HG02938 (cell line): ENCODE results near the gene ARAP1.

Experiments
- ATAC-seq: cut with Tn5 transposase; IDR thresholded peaks from one replicate; pipeline ENCODE4 v1.9.1; 2021; ENCODE audit warnings: mild to moderate bottlenecking, moderate library complexity; ENCODE audit not compliant: unreplicated experiment

Gene ARAP1

DNA sequence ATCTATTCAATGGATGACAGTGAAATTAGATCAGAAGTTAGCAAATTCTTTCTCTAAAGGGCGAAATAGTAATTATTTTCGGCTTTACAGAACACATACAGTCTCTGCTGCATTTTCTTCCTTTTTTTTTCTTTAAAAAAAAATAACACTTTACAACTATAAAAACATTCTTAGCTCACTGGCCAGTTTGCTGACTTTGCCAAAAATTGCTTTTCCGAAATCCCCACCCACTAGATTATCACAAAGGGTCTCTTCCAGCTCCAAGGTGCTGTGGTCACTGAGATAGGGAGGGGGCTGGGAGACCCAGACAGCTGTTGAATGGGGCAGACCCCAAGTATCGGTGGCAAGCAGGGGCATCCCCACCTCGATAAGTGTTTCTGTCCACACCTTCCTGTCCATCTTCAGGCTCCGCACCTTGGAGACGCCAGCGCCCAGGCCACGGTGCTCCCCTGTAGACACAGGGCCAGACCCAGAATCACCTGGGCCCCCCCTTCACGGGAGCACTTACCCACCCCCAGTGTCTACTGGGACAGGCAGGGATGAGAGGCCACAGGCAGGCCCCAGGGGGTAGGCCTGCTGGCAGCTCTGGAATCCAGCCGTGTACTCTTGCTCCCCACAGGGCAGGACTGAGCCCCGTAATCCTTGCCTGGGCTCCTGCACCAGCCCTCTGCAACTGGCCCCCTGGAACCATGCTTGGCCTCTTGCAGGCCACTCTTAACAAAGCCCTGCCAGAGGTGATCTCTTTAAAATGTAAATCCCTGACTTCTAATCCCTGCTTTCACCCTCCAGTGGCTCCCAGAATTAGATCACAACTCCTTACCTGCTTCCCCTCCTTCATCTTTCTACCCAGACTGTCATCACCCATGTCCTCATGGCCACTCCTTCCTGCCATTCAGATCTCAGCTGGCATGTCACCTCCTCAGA, 46.5 kb downstream of the ARAP1 start:
- no peak for ATAC-seq

DNA sequence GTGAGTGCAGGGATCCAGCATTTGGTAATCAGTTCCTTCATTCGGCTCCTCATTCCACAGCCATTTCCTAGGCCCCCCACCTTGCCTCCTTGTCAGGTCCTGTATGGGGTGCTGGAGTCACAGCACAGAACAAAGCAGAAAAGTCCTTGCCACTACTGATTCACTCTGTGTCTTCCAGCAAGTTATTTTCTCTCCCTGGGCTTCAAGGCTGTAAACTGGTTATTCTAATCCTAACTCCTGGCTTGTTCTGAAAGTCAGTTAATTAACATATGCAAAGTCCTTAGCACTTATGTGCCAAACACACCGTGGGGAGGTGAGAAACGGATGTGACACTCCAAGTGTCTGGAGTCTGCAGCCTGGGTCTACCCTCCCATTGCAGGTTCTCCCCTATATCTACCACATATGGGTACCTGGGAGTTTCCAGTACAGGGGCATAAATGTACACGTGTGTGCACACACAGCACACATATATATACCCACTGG, 47.4 kb downstream of the ARAP1 start:
- no peak for ATAC-seq

DNA sequence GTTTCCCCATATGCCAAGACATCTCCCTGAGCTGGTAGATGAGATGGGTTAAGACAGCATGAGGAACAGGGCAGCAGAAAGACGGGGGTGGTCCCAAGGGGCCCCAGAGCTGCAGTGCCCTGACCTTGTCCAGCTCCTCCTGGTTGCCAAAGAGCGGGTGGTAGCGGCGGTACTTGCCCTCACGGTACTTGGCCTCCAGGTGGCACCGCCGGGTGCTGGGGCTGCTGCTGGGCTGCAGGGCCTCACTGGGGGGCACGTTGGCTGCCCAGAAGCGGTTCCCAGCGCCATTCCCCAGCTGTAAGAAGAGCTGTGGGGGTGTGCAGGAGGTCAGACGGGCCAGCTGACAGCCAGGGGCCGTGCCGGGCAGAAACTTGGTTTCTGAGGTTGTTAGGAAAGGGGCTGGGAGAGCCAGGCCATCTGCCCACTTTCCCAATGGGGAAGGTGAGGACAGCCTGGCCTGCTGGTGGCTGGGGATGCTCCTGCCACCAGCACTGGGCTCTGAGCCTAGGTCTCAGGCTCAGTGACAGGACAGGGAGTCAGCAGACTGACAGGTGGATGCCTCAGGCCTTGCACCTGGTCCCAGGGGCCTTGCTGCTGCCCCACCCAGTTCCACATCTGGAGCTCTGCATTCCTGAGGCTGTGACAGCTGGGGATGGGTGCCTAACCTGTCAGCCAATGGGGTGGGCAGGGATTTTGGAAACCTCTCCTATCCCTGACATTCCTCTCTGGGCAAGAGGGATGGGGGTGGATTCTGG, 48.0 kb downstream of the ARAP1 start:
- no peak for ATAC-seq

DNA sequence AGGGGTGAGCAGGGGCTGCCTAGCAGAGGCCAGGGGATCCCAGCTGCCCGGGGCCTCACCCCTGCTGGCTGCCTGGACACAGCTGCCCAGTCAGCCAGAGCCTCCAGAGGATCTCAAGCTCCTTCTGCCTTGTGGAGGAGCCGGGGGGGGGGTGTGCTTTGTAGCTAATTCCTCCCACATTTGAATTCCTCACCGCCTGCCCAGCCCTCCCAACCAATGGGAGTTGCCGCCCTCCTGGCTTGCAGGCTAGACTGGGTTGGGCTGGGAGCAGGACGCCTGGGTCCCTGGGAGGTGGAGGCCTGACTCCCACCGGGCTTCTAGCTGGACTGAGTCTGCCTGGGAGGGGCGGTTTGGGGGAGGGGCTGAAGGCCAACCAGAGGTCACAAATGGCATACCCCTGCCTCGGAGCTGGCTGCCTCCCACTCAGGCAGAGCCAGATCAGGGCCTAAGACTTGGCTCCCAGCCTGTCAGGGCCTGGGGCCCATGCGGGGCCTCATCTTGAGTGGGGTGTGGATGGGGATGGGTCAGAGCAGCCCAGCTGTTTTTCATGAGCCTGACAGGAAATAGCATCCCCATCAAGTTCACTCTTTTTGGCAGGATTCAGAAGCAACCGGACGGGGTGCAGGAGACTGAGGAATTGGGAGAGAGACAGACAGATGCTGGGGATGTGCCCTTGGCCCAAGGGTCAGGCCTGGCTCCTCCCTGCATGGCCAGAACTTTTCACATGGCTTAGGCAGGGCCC, 48.8 kb downstream of the ARAP1 start:
- no peak for ATAC-seq

DNA sequence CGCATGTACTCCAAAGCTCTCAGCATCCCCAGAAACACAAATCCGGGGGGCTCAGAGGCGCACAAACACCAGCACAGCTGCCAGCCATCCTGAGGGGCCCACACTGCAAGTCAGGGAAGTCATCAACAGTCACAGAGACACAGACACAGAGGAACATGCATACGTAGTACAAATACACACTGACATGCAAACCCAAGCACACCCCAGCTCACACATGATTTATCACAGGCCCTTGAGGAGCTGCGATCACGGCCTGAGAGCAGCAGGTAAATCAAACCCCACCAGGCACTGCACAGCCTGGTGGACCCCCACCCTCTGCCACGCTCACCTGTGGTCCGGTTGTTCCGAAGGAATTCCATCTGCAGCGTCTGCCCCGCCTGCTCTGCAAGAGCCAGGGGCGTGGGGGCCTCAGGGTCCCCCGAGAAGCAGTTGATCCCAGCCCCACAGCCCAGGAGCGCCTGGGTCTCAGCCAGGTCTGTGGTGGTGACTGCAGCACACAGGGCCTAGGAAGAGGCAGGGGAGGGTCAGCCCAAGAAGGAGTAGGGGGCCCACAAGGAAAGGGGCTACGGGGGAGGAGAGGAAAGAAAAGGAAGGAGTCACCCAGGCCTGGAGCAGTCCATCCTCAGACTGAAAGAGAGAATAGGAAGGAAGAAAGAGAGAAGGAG, 49.5 kb downstream of the ARAP1 start:
- no peak for ATAC-seq

DNA sequence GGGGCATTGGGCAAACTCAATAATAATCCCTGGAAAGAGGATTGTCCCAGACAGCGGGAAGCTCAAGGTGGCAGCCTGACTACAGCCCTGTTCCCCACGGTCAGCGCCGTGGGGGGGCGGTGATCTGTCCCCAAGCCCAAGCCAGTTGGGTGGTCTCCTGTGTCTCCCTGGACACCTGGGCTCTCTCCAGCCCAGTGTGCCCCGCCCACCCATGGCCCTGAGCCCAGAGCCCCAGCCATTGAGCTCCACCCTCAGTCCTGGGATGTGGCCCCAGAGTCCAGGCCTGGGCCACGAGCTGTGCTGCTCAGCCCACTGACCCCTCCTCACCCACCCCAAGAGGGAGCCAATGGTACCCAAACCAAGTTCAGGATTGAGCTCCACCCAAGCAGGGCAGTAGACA, 50.1 kb downstream of the ARAP1 start:
- no peak for ATAC-seq

DNA sequence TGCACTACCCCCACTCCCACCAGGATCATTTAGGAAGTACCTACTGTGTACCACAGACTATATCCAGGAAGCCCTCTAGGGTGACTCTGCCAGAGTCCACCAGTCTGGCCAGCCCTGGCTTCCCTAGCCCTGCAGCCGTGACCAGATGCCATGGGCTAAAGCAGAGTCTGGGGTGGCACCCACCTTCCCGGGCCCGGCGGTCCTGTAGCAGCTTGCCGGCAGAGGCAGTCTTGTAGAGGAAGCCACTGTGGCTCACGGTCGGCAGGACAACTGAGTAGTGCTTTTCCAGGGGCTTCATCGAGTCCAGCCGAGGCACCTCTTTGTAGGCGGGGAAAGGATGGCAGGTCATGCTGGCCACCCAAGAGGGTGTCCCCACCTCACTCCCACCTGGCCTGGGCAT, 50.7 kb downstream of the ARAP1 start:
- ATAC-seq: no peak

DNA sequence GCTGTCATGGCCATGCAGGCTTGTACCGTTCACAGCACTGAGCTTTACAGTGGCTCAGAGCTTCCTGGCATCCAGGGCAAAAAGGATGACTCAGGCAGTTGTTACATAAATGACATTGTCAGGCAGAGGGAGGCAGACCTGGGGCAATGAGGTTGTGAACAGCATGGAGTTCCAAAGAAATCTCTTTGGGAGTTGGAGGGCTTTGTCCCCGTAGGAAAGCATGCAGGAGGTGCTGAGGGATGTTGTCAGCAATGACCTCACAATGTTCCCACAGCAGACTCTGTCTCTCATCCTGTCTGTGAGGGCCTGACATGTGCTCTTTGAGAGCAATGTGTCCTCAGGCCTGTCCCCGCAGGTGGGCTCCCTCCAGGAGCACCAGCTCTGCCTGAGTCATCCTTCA, 52.1 kb downstream of the ARAP1 start:
- ATAC-seq: no peak

DNA sequence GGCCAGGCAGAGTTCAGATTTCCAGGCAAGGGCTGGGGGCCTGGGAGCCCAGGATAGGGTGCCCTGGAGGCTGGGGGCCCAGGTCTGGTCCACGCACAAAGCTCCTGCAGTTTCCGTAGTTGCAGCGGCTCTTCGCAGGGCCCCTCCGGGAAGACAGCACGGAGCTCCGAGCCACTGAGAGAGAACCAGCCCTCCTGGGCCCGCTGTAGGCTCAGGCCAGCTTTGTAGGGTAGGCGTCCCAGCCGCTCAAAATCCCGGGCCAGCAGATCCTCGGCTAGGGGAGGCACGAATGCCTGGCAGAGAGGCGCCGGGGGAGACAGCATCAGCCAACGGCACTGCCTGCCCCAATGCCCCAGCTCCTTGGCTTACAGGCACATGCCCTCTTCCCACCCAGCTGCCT, 54.4 kb downstream of the ARAP1 start:
- no peak for ATAC-seq

DNA sequence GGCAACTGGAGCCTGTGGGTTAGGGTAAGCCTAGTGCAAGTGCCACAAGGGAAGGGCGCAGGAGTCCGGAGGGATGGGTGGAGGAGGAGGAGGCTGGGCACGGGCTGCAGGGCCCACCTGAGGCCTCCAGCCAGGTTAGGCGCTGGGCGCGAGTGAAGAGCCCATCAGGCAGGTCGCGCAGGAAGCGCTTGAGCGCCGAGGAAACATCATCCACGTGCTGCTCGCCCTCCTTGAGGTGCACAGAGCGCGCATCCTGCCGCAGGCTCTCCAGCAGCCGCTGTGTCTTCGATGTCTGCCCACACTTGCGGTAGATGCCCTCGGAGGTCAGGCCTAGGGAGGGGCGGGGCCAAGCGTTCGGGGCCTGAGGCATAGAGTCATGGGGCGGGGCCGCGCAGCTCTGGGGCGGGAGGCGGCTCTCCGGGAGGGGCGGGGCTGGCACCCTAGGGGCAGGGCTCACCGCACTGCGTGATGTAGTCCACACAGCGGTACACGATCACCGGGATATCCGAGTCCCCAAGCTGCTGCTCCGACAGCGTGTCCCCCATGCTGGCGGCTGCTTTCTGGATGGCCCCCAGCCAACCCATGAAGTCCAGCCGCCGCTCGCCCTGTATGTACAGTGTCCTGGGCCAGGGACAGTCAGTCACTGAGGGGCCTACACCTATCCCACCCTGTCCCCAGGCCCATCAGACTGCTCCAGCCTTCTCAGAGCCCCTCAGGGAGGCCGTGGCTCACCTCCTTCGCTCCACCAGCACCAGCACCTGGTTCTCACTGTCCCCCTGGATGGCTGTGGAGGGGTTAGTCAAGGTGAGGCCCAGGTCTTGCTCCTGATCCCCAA, 55.1 kb downstream of the ARAP1 start:
- ATAC-seq: no peak

DNA sequence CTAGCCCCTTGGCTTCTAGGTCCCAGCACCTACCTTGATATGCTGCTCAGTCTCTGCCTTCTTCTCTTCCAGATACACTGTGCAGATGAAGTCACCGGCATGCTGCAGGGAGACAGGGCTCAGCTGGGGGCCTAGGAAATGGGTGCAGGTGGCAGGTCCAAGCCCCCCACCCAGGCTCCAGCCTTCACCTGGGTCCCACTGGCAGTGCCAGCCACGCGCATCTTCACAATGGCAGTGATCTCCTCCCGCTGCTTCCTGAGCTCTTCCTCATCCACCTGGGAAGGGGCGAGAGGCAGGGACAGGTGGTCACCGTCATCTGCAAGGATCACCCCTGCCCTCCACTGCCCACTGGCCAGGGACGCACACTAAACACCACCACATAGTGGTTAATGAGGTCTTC, 56.9 kb downstream of the ARAP1 start:
- ATAC-seq: no peak

DNA sequence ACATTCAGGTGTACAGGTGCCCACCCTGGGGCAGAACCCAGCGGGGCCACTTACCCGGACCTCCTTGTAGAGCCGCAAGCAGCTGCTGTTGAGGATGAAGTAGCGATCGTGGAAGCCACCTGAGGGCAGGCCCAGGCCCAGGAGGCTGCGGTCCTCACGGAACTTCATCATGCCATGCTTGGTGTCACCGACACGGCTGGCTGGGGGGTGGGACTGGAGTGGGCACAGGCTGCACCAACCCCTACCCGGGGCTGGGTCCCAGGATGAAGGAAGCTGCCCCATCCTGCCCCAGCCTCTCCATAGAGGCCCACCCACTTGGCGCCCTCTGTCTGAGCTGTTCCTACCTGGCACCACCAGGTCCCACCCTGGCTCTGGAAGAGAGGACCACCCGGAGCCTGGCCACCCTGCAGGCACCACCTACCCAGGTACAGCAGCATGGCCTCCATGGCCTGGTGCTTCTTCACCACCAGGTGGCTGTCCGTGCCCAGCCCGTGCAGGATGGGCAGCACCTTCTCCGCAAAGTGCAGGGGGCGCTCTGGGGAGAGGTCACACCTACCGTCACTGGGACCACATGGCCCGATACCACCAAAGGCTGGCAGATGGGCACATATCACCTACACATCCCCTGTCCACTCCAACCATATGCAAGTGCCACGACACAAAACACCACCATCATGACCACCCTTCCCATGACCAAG, 58.8 kb downstream of the ARAP1 start:
- ATAC-seq: no peak

DNA sequence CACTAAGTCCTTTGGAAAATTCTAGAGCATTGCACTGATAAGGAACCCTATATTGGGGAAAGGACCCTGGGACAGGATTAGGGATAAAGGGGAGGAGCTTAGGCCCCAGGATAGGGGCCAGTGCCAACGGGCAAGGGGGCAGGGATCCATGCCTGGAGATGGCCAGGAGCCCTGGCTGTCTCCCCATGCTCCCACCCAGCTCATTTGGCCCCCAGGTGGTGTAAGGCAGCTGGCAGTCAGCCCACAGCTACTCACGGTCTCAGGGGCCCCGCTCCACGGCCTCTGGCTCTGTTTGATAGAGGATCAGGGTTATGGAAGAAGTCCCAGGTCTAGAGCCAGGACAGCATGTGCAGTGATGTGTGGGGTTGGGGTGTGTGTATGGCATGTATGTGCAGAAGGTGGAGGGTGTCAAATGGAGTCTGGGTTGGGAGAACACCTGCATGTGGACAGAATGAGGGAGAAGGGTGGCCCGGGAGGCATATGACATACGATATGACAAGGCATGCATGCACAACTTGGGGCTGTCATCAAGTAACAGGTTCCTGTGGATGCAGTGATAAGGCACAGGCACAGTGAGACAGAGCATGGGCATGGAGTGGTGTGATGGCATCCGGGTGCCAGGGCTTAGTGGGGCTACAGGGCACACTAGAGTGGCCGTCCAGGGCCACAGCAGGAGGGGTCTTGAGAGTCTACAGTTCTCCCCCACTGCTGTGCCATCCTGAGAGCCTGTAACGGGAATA, 59.5 kb downstream of the ARAP1 start:
- no peak for ATAC-seq

DNA sequence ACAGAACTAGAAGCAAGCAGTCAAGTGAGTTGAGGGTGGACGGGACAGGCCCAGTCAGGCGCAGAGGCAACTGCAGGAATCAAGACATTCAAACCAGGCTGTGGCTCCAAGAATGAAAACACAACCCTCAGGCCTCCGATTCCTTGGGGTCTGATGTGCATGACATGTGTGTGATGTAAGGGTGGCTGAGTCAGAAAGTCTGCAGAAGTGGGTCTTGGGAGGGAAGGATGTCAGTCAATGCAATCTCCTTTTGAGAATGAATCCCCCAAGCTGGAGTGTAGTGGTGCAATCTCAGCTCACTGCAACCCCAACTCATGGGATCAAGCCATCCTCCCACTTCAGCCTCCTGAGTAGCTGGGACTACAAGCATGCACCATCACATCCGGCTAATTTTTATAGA, 62.0 kb downstream of the ARAP1 start:
- no peak for ATAC-seq

DNA sequence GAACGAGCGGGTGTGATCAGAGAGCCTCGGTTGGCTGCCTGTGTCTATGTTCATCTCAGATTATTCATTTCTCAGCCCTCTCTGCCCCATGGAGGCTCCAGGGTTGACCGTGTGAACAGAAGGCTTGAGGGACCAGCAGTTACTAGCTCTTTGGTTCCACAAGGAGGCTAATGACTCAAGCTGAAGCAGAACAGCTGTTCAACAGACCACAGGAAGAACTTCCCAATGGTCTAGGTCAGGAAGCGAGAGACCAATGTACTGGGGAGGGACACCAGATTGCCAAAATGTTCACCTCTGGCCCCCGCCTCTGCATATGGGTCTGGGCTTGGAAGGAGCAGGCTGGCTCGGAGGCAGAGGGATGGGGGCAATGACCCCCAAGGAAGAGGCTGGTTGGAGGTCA, 63.3 kb downstream of the ARAP1 start:
- no peak for ATAC-seq

DNA sequence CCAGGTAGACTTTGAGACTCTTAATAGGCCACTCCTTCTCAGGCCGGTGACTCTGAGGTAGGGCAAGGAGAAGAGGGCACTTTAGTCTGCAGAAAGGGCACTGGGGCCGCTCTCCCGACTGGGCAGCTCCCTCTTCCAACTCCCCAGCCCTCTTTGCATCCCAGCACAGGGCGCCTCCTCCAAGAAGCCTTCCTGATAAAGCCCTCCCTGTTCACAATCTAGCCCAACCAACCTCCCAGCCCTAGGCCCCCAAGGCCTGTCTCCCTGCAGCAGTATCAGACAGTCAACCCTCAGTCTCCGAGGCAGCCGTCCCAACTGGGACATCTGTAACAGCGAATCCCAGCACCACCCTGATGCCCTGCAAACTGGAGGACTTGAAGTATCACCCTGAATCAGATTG, 63.7 kb downstream of the ARAP1 start:
- ATAC-seq: no peak

DNA sequence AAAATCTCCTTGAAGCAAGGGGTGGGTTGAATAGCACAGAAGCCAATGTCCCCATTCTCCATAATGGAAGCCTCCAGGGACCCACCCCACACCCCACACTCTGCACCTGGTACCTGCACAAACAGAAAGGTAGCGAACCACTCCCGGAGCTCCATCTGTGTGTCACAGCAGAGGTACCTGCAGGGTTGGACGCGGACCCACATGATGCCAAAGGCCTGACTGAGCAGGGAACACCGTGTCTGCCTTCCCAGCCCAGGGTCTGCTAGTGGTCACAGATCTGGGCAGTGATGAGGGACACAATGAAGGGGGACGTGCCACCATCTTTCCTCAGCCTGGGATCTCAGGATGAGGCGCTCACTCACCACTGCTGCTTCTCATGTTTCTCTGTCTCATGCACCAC, 64.9 kb downstream of the ARAP1 start:
- no peak for ATAC-seq

DNA sequence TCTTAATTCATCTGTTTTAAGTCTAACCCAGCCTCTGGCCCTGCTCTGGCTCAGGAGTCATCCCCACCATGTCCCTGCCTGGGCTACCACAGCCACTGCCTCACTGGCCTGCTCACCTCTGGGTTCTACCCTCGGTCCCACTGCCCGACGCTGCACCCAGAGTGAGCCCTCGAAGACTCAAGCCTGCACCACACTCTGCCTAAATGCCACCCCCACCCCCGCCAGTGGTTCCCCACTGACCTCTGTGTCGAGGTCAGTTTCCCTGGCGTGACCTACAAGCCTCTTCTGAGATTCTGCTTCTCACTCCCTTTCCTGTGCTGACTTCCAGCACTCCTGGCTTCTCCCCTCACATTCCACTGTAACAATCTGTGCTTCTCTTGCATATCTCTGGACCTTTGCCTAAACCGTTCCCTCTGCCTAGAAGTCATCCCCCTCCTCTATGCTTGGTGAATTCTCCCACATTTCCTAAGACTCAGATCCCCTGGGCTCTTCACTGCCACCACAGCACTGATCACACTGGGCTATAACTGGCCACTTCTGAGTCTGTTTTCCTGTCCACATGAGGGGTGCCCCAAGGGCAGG, 65.5 kb downstream of the ARAP1 start:
- no peak for ATAC-seq
